HG03432 (cell line): ENCODE measurements around the gene SEMA3A.
"Not testable (repeated sequence)": the region's sequence is repeated elsewhere in the genome, so short reads cannot be mapped to it uniquely, and the experiment has no call there.

Source experiments
- ATAC-seq: cut with Tn5 transposase; IDR thresholded peaks from one replicate; pipeline ENCODE4 v1.9.1; 2021; ENCODE audit warnings: mild to moderate bottlenecking, moderate library complexity; ENCODE audit not compliant: unreplicated experiment

SEMA3A gene

GRCh38 chr7:84157171-84157570 is 37.4 kb downstream of the SEMA3A start:
- no peak for ATAC-seq

- ATAC-seq, result no peak
Observed at GRCh38 chr7:84154991-84155781, 39.4 kb downstream of the SEMA3A start.

GRCh38 chr7:84152995-84153394 is 41.6 kb downstream of the SEMA3A start:
- no peak for ATAC-seq

GRCh38 chr7:84150370-84150769 is 44.2 kb downstream of the SEMA3A start:
- ATAC-seq, result not testable (repeated sequence)

- ATAC-seq, result no peak
Observed at GRCh38 chr7:84149573-84149972, 45.0 kb downstream of the SEMA3A start.

GRCh38 chr7:84145892-84146291 is 48.7 kb downstream of the SEMA3A start:
- ATAC-seq, result no peak

- no peak for ATAC-seq
Observed at GRCh38 chr7:84144935-84145334, 49.7 kb downstream of the SEMA3A start.

- ATAC-seq, result no peak
Observed at GRCh38 chr7:84144480-84144879, 50.1 kb downstream of the SEMA3A start.

- no peak for ATAC-seq
Observed at GRCh38 chr7:84142726-84143125, 51.9 kb downstream of the SEMA3A start.

- ATAC-seq, result no peak
Observed at GRCh38 chr7:84139986-84140729, 54.4 kb downstream of the SEMA3A start.

GRCh38 chr7:84138411-84138810 is 56.2 kb downstream of the SEMA3A start:
- no peak for ATAC-seq

GRCh38 chr7:84137812-84138211 is 56.8 kb downstream of the SEMA3A start:
- no peak for ATAC-seq

- no peak for ATAC-seq
Observed at GRCh38 chr7:84136809-84137208, 57.8 kb downstream of the SEMA3A start.

GRCh38 chr7:84136336-84136735 is 58.3 kb downstream of the SEMA3A start:
- ATAC-seq, result no peak

- ATAC-seq, result no peak
Observed at GRCh38 chr7:84134169-84134568, 60.4 kb downstream of the SEMA3A start.

- ATAC-seq, result no peak
Observed at GRCh38 chr7:84125654-84126053, 68.9 kb downstream of the SEMA3A start.

- ATAC-seq, result no peak
Observed at GRCh38 chr7:84123965-84124547, 70.5 kb downstream of the SEMA3A start.

- no peak for ATAC-seq
Observed at GRCh38 chr7:84122582-84123360, 71.8 kb downstream of the SEMA3A start.

- ATAC-seq, result no peak
Observed at GRCh38 chr7:84117304-84117703, 77.3 kb downstream of the SEMA3A start.

GRCh38 chr7:84113906-84114850 is 80.4 kb downstream of the SEMA3A start:
- no peak for ATAC-seq
